IMR-90 (cell line): ENCODE measurements around the gene RAP2C.

Experiments used
- CHD1 ChIP-seq: IDR thresholded peaks from 2 replicates; pipeline ENCODE4 v1.6.1; 2012; ENCODE audit warnings: low read depth, low read length, improper control_type of control experiment
- CTCF ChIP-seq: conservative IDR thresholded peaks from 2 replicates; pipeline ENCODE4 v1.5.1; 2012; ENCODE audit warnings: mild to moderate bottlenecking, low read depth, low read length, improper control_type of control experiment
- MXI1 ChIP-seq: IDR thresholded peaks from 2 replicates; pipeline ENCODE4 v1.6.1; 2012; ENCODE audit warnings: low read depth, mild to moderate bottlenecking, low read length, moderate library complexity, borderline replicate concordance
- POLR2A ChIP-seq: IDR thresholded peaks from 2 replicates; pipeline ENCODE4 v1.6.1; 2012; ENCODE audit warnings: mild to moderate bottlenecking, low read depth, low read length
- RAD21 ChIP-seq: IDR thresholded peaks from 2 replicates; pipeline ENCODE4 v1.6.1; 2012; ENCODE audit warnings: low read length, improper control_type of control experiment
- RCOR1 ChIP-seq: IDR thresholded peaks from 2 replicates; pipeline ENCODE4 v1.6.1; 2012; ENCODE audit warnings: mild to moderate bottlenecking, low read length, improper control_type of control experiment; ENCODE audit not compliant: insufficient replicate concordance
- TF ChIP-seq, protein P1 (sequence below): fragments of 150-350 bp; IDR thresholded peaks from 2 replicates; pipeline ENCODE4 v1.6.1; 2016; ENCODE audit warnings: low read depth, mild to moderate bottlenecking, low read length, moderate library complexity, borderline replicate concordance
- TF ChIP-seq, protein P2 (sequence below): fragments of 150-350 bp; IDR thresholded peaks from 2 replicates; pipeline ENCODE4 v1.6.1; 2017; ENCODE audit warnings: mild to moderate bottlenecking, antibody characterized with exemption, low read length, low read depth

- TF ChIP-seq MXI1: no peak
- TF ChIP-seq, protein P1, sequence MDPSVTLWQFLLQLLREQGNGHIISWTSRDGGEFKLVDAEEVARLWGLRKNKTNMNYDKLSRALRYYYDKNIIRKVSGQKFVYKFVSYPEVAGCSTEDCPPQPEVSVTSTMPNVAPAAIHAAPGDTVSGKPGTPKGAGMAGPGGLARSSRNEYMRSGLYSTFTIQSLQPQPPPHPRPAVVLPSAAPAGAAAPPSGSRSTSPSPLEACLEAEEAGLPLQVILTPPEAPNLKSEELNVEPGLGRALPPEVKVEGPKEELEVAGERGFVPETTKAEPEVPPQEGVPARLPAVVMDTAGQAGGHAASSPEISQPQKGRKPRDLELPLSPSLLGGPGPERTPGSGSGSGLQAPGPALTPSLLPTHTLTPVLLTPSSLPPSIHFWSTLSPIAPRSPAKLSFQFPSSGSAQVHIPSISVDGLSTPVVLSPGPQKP: no peak
- TF ChIP-seq POLR2A: no peak
- no peak for TF ChIP-seq RCOR1
- TF ChIP-seq RAD21: no peak
- no peak for TF ChIP-seq CHD1
- TF ChIP-seq CTCF: no peak
- TF ChIP-seq, protein P2, sequence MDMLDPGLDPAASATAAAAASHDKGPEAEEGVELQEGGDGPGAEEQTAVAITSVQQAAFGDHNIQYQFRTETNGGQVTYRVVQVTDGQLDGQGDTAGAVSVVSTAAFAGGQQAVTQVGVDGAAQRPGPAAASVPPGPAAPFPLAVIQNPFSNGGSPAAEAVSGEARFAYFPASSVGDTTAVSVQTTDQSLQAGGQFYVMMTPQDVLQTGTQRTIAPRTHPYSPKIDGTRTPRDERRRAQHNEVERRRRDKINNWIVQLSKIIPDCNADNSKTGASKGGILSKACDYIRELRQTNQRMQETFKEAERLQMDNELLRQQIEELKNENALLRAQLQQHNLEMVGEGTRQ: no peak
Measured at GRCh38 chrX:132173647-132174046, 45.6 kb downstream of the RAP2C start.
